GM12878 (cell line): ENCODE results near the gene PTPRB.

Experiments used
- CEBPB ChIP-seq, 2 experiments: fragments of 150-350 bp in 1 of 2; IDR thresholded peaks; 2 replicates each; pipeline ENCODE4 v1.6.1; 2012 to 2014; ENCODE audit warnings: low read depth in 2 of 2, low read length in 2 of 2, borderline replicate concordance in 1 of 2, inconsistent platforms in 1 of 2
- CEBPZ ChIP-seq: fragments of 150-350 bp; IDR thresholded peaks from 2 replicates; pipeline ENCODE4 v1.6.1; 2016; ENCODE audit warnings: low read depth, low read length
- CTCF ChIP-seq, 3 experiments: IDR thresholded peaks in 2 of 3; conservative IDR thresholded peaks in 1 of 3; 2 replicates each; pipeline ENCODE4 v1.5.1; 2011; ENCODE audit warnings: low read depth in 3 of 3, low read length in 3 of 3, mild to moderate bottlenecking in 3 of 3, control low read depth in 2 of 3, moderate library complexity in 2 of 3, inconsistent platforms in 1 of 3, mixed read lengths in 1 of 3; ENCODE audit not compliant: control insufficient read depth in 2 of 3, insufficient read depth in 1 of 3; ENCODE audit errors: extremely low read depth in 1 of 3
- EP300 ChIP-seq, 2 experiments: fragments of 150-350 bp in 1 of 2; IDR thresholded peaks; 2 replicates each; pipeline ENCODE4 v1.6.1; 2011 to 2012; ENCODE audit warnings: low read depth in 2 of 2, low read length in 2 of 2, borderline replicate concordance in 1 of 2, improper control_type of control experiment in 1 of 2, inconsistent platforms in 1 of 2; ENCODE audit not compliant: control insufficient read depth in 1 of 2
- HDAC6 ChIP-seq: fragments of 200-600 bp; sonication (generic); IDR thresholded peaks from one replicate; pipeline ENCODE4 v1.8.0; 2017; ENCODE audit warnings: antibody characterized with exemption; ENCODE audit not compliant: unreplicated experiment
- NFYB ChIP-seq: IDR thresholded peaks from 2 replicates; pipeline ENCODE4 v1.6.1; 2011; ENCODE audit warnings: low read depth, mild to moderate bottlenecking, low read length, improper control_type of control experiment, moderate library complexity; ENCODE audit not compliant: insufficient read depth
- PKNOX1 ChIP-seq: fragments of 450-650 bp; IDR thresholded peaks from 2 replicates; pipeline ENCODE4 v1.6.1; 2016; ENCODE audit warnings: mild to moderate bottlenecking
- POLR2A ChIP-seq: IDR thresholded peaks from 2 replicates; pipeline ENCODE4 v1.6.1; 2011; ENCODE audit warnings: low read depth, mild to moderate bottlenecking, low read length
- RAD21 ChIP-seq: IDR thresholded peaks from 2 replicates; pipeline ENCODE4 v1.6.1; 2011; ENCODE audit warnings: mild to moderate bottlenecking, low read depth, low read length, moderate library complexity; ENCODE audit not compliant: insufficient read depth
- RELA ChIP-seq: fragments of 450-650 bp; IDR thresholded peaks from 2 replicates; pipeline ENCODE4 v1.8.0; 2014; ENCODE audit warnings: borderline replicate concordance; ENCODE audit not compliant: partially characterized antibody
- SIN3A ChIP-seq: IDR thresholded peaks from 2 replicates; pipeline ENCODE4 v1.6.1; 2012; ENCODE audit warnings: low read depth, low read length, improper control_type of control experiment
- USF2 ChIP-seq: IDR thresholded peaks from 2 replicates; pipeline ENCODE4 v1.6.1; 2011; ENCODE audit warnings: low read depth, low read length, improper control_type of control experiment, borderline replicate concordance
- ZNF274 ChIP-seq: IDR thresholded peaks from one replicate; pipeline ENCODE4 v1.8.0; 2011; ENCODE audit not compliant: insufficient read length, insufficient read depth
- ZNF384 ChIP-seq: IDR thresholded peaks from 2 replicates; pipeline ENCODE4 v1.6.1; 2012; ENCODE audit warnings: low read depth, mild to moderate bottlenecking, low read length, improper control_type of control experiment, borderline replicate concordance

- no peak for TF ChIP-seq NFYB
- no peak for TF ChIP-seq POLR2A
- TF ChIP-seq CTCF (IDR thresholded peaks at IDR 0.05 in 2 of 3, conservative IDR thresholded peaks at IDR 0.05 in 1 of 3; ENCODE audit: control insufficient read depth in 2 of 3, extremely low read depth in 1 of 3, insufficient read depth in 1 of 3, low read depth in 3 of 3, low read length in 3 of 3): no peak
- TF ChIP-seq CEBPZ: no peak
- TF ChIP-seq RELA: no peak
- no peak for TF ChIP-seq RAD21
- no peak for TF ChIP-seq ZNF384
- TF ChIP-seq ZNF274: no peak
- no peak for TF ChIP-seq HDAC6
- no peak for TF ChIP-seq USF2
- TF ChIP-seq SIN3A: no peak
- TF ChIP-seq EP300 (IDR thresholded peaks at IDR 0.05; ENCODE audit: borderline replicate concordance in 1 of 2, control insufficient read depth in 1 of 2, low read depth in 2 of 2, low read length in 2 of 2): no peak
- TF ChIP-seq CEBPB (IDR thresholded peaks at IDR 0.05; ENCODE audit: borderline replicate concordance in 1 of 2, low read depth in 2 of 2, low read length in 2 of 2): no peak
- TF ChIP-seq PKNOX1: no peak
Measured at GRCh38 chr12:70657616-70658286, 20.5 kb upstream of the PTPRB start.
